Neural progenitor cell (in vitro differentiated cells): ENCODE data around the gene C17orf78.

Experiments used
- CTCF ChIP-seq: fragments of 200-600 bp; sonication (generic); IDR thresholded peaks from 2 replicates; pipeline ENCODE4 v1.5.1; 2017; ENCODE audit warnings: antibody characterized with exemption, mild to moderate bottlenecking
- EZH2 ChIP-seq: fragments of 200-600 bp; sonication (generic); IDR thresholded peaks from 2 replicates; pipeline ENCODE4 v1.6.1; 2017; ENCODE audit warnings: antibody characterized with exemption, mild to moderate bottlenecking, moderate library complexity

GRCh38 chr17:37399265-37399803 lies 23.5 kb downstream of the C17orf78 start:
- TF ChIP-seq CTCF (no peak), EZH2 (no peak)
